ENCODE results near the gene RASD2. TPM values are rescaled to one million over a fixed set of nuclear protein-coding genes. Genes with fewer than 3 reads are reported as not detected.

RASD2 gene
- total RNA-seq, 2 experiments from 2014 or later = 0.19 TPM; not detected in 1

GRCh38 chr22:35530700-35531099 is 9.9 kb upstream of the RASD2 start:
- ChIA-PET CTCF (ENCODE audit: unreplicated experiment) (no interaction called here), POLR2A (no interaction called here)
- Histone ChIP-seq H3K9me2 (ENCODE audit: insufficient read depth, low read length) (no peaks in the 10 kb centered on the region), H3K79me2 (ENCODE audit: insufficient read depth, low read depth, low read length) (no peaks in the 10 kb centered on the region), H3K9me3 (ENCODE audit: low read length) (no peaks in the 10 kb centered on the region), H3K4me3 (ENCODE audit: low read depth, low read length, poor library complexity, severe bottlenecking) (no peak overlapping the region), H3K4me1 (ENCODE audit: insufficient read depth, low read length, poor library complexity, severe bottlenecking) (no peaks in the 10 kb centered on the region), H3K4me2 (ENCODE audit: low read length) (no peak overlapping the region), H3K36me3 (ENCODE audit: insufficient read depth, low read length) (no peaks in the 10 kb centered on the region), H4K20me1 (ENCODE audit: insufficient read depth, low read length) (no peaks in the 10 kb centered on the region), H3K27ac (ENCODE audit: low read depth, low read length, poor library complexity, severe bottlenecking) (no peak overlapping the region), H2AFZ (ENCODE audit: low read length) (no peak overlapping the region)
- BruUV-seq (replicated peaks) = no TSS peak
- TF ChIP-seq EZH2phosphoT487 (IDR thresholded peaks at IDR 0.05; ENCODE audit: borderline replicate concordance, low read depth, low read length) (no peak), CTCF (conservative IDR thresholded peaks at IDR 0.05; ENCODE audit: low read length) (no peak)
- intact Hi-C loops (cut with micrococcal nuclease; ENCODE audit: unreplicated experiment) = no loop called here
- no peak for DNase-seq (ENCODE audit: low spot score)

- TF ChIP-seq EZH2phosphoT487 (IDR thresholded peaks at IDR 0.05; ENCODE audit: borderline replicate concordance, low read depth, low read length) = no peak
- no peak for TF ChIP-seq CTCF (conservative IDR thresholded peaks at IDR 0.05; ENCODE audit: low read length)
- no peaks in the 10 kb centered on the region for H3K36me3 ChIP-seq (ENCODE audit: insufficient read depth, low read length)
- H2AFZ ChIP-seq (ENCODE audit: low read length) = no peak overlapping the region
- H3K4me2 ChIP-seq (ENCODE audit: low read length) = no peak overlapping the region
- H3K9me3 ChIP-seq (ENCODE audit: low read length) = no peaks in the 10 kb centered on the region
- no peak for DNase-seq (ENCODE audit: low spot score)
- POLR2A ChIA-PET = no interaction called here
- no peaks in the 10 kb centered on the region for H3K9me2 ChIP-seq (ENCODE audit: insufficient read depth, low read length)
- CTCF ChIA-PET (ENCODE audit: unreplicated experiment) = no interaction called here
- H4K20me1 ChIP-seq (ENCODE audit: insufficient read depth, low read length) = no peaks in the 10 kb centered on the region
- BruUV-seq (replicated peaks) = no TSS peak
- H3K4me1 ChIP-seq (ENCODE audit: insufficient read depth, low read length, poor library complexity, severe bottlenecking) = no peaks in the 10 kb centered on the region
- no peak overlapping the region for H3K27ac ChIP-seq (ENCODE audit: low read depth, low read length, poor library complexity, severe bottlenecking)
- H3K4me3 ChIP-seq (ENCODE audit: low read depth, low read length, poor library complexity, severe bottlenecking) = no peak overlapping the region
- H3K79me2 ChIP-seq (ENCODE audit: insufficient read depth, low read depth, low read length) = no peaks in the 10 kb centered on the region
- intact Hi-C loops (cut with micrococcal nuclease; ENCODE audit: unreplicated experiment) = no loop called here
Observed at GRCh38 chr22:35531202-35531601, 9.4 kb upstream of the RASD2 start.

- BruUV-seq (replicated peaks) = no TSS peak
- ChIA-PET POLR2A (interaction anchor here (0.6 kb wide), 1 partner anchor 253 kb away, joined by 4 read pairs; no protein-coding TSS in a partner anchor), CTCF (ENCODE audit: unreplicated experiment) (no interaction called here)
- no peaks in the 10 kb centered on the region for H3K79me2 ChIP-seq (ENCODE audit: insufficient read depth, low read depth, low read length)
- DNase-seq (ENCODE audit: low spot score) = no peak
- no peak overlapping the region for H2AFZ ChIP-seq (ENCODE audit: low read length)
- H3K4me3 ChIP-seq (ENCODE audit: low read depth, low read length, poor library complexity, severe bottlenecking) = no peak overlapping the region
- H3K9me3 ChIP-seq (ENCODE audit: low read length) = no peaks in the 10 kb centered on the region
- H3K9me2 ChIP-seq (ENCODE audit: insufficient read depth, low read length) = no peaks in the 10 kb centered on the region
- H3K4me2 ChIP-seq (ENCODE audit: low read length) = no peak overlapping the region
- H3K27ac ChIP-seq (ENCODE audit: low read depth, low read length, poor library complexity, severe bottlenecking) = no peak overlapping the region
- H3K4me1 ChIP-seq (ENCODE audit: insufficient read depth, low read length, poor library complexity, severe bottlenecking) = no peaks in the 10 kb centered on the region
- no peaks in the 10 kb centered on the region for H3K36me3 ChIP-seq (ENCODE audit: insufficient read depth, low read length)
- no peak for TF ChIP-seq EZH2phosphoT487 (IDR thresholded peaks at IDR 0.05; ENCODE audit: borderline replicate concordance, low read depth, low read length)
- no peak for TF ChIP-seq CTCF (conservative IDR thresholded peaks at IDR 0.05; ENCODE audit: low read length)
- no peaks in the 10 kb centered on the region for H4K20me1 ChIP-seq (ENCODE audit: insufficient read depth, low read length)
- intact Hi-C loops (cut with micrococcal nuclease; ENCODE audit: unreplicated experiment) = no loop called here
Observed at GRCh38 chr22:35531676-35532075, 9.0 kb upstream of the RASD2 start.

Measured in OCI-LY7 (cell line).